GM12878 (cell line): ENCODE measurements around the gene ZNHIT1.

Experiments
- CTCF ChIP-seq, 3 experiments: IDR thresholded peaks in 2 of 3; conservative IDR thresholded peaks in 1 of 3; 2 replicates each; pipeline ENCODE4 v1.5.1; 2011; ENCODE audit warnings: low read depth in 3 of 3, low read length in 3 of 3, mild to moderate bottlenecking in 3 of 3, control low read depth in 2 of 3, moderate library complexity in 2 of 3, inconsistent platforms in 1 of 3, mixed read lengths in 1 of 3; ENCODE audit not compliant: control insufficient read depth in 2 of 3, insufficient read depth in 1 of 3; ENCODE audit errors: extremely low read depth in 1 of 3
- EZH2 ChIP-seq: IDR thresholded peaks from 2 replicates; pipeline ENCODE4 v1.6.1; 2012; ENCODE audit warnings: low read depth, mild to moderate bottlenecking, control low read depth, inconsistent platforms, low read length, borderline replicate concordance; ENCODE audit not compliant: control insufficient read depth
- IRF3 ChIP-seq: fragments of 450-650 bp; IDR thresholded peaks from 2 replicates; pipeline ENCODE4 v1.6.1; 2014; ENCODE audit warnings: mild to moderate bottlenecking
- KLF5 ChIP-seq: fragments of 450-650 bp; IDR thresholded peaks from 2 replicates; pipeline ENCODE4 v1.6.1; 2014; ENCODE audit warnings: mild to moderate bottlenecking; ENCODE audit not compliant: partially characterized antibody
- POLR2A ChIP-seq: IDR thresholded peaks from 2 replicates; pipeline ENCODE4 v1.6.1; 2011; ENCODE audit warnings: low read depth, mild to moderate bottlenecking, low read length
- TAF1 ChIP-seq: IDR thresholded peaks from 2 replicates; pipeline ENCODE4 v1.6.1; 2011; ENCODE audit warnings: mild to moderate bottlenecking, low read depth, low read length, borderline replicate concordance
- USF1 ChIP-seq: IDR thresholded peaks from 2 replicates; pipeline ENCODE4 v1.6.1; 2011; ENCODE audit warnings: borderline replicate concordance, low read depth, mild to moderate bottlenecking, moderate library complexity, mixed read lengths, low read length; ENCODE audit not compliant: insufficient read depth; ENCODE audit errors: extremely low read length
- TF ChIP-seq, protein P1 (sequence below): IDR thresholded peaks from 2 replicates; pipeline ENCODE4 v1.6.1; 2012; ENCODE audit warnings: low read depth, low read length, improper control_type of control experiment
- TF ChIP-seq, protein P2 (sequence below): fragments of 450-650 bp; IDR thresholded peaks from 2 replicates; pipeline ENCODE4 v1.6.1; 2017; ENCODE audit warnings: mild to moderate bottlenecking, moderate library complexity

DNA sequence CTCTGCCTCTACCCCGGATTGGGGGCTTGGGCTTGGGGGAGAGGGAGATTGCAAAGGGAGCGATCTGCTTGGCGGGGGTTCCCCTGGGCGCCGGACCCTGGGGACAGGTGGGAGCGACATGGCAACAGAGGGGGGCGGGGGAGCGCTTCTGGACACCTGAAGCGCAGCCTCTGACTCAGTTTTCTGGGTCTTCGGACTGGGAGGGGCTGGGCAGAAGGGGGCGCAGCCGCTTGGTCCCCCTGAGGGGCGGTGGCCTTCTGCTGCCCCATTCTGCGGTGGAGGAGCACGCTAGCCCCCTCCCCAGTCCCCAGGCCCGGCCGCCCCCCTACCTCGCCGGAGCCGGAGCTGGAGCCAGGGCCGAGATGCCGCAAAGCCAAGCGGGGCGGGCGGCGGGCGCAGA lies 38.3 kb upstream of the ZNHIT1 start:
- TF ChIP-seq TAF1 (no peak), CTCF (IDR thresholded peaks at IDR 0.05 in 2 of 3, conservative IDR thresholded peaks at IDR 0.05 in 1 of 3; ENCODE audit: control insufficient read depth in 2 of 3, extremely low read depth in 1 of 3, insufficient read depth in 1 of 3, low read depth in 3 of 3, low read length in 3 of 3) (no peak), POLR2A (no peak), EZH2 (no peak), IRF3 (no peak), KLF5 (no peak), USF1 (no peak)
- TF ChIP-seq, protein P1, sequence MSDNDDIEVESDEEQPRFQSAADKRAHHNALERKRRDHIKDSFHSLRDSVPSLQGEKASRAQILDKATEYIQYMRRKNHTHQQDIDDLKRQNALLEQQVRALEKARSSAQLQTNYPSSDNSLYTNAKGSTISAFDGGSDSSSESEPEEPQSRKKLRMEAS: no peak
- TF ChIP-seq, protein P2, sequence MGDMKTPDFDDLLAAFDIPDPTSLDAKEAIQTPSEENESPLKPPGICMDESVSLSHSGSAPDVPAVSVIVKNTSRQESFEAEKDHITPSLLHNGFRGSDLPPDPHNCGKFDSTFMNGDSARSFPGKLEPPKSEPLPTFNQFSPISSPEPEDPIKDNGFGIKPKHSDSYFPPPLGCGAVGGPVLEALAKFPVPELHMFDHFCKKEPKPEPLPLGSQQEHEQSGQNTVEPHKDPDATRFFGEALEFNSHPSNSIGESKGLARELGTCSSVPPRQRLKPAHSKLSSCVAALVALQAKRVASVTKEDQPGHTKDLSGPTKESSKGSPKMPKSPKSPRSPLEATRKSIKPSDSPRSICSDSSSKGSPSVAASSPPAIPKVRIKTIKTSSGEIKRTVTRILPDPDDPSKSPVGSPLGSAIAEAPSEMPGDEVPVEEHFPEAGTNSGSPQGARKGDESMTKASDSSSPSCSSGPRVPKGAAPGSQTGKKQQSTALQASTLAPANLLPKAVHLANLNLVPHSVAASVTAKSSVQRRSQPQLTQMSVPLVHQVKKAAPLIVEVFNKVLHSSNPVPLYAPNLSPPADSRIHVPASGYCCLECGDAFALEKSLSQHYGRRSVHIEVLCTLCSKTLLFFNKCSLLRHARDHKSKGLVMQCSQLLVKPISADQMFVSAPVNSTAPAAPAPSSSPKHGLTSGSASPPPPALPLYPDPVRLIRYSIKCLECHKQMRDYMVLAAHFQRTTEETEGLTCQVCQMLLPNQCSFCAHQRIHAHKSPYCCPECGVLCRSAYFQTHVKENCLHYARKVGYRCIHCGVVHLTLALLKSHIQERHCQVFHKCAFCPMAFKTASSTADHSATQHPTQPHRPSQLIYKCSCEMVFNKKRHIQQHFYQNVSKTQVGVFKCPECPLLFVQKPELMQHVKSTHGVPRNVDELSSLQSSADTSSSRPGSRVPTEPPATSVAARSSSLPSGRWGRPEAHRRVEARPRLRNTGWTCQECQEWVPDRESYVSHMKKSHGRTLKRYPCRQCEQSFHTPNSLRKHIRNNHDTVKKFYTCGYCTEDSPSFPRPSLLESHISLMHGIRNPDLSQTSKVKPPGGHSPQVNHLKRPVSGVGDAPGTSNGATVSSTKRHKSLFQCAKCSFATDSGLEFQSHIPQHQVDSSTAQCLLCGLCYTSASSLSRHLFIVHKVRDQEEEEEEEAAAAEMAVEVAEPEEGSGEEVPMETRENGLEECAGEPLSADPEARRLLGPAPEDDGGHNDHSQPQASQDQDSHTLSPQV: no peak
